Transverse colon (tissue), 4 donors: ENCODE measurements around the gene DISC1. TPM values are rescaled to one million over a fixed set of nuclear protein-coding genes. Genes with fewer than 3 reads are reported as not detected.

Experiments used
- DNase-seq: peaks from one replicate; pipeline ENCODE4 v3.0.0-alpha.2; 2019
- H3K27ac ChIP-seq, 4 donors: fragments of 200-600 bp; sonication (generic); 2 replicates each; pipeline ENCODE4 v1.5.1; 2016 to 2018; ENCODE audit warnings: inconsistent platforms in 4 of 4
- H3K27me3 ChIP-seq: fragments of 200-600 bp; sonication (generic); 2 replicates; pipeline ENCODE4 v1.5.1; 2017; ENCODE audit warnings: inconsistent platforms
- H3K36me3 ChIP-seq, 4 donors: fragments of 200-600 bp; sonication (generic); 2 replicates each; pipeline ENCODE4 v1.5.1; 2017 to 2019; ENCODE audit warnings: inconsistent platforms in 4 of 4
- H3K4me1 ChIP-seq, 4 donors: fragments of 200-600 bp; sonication (generic); 2 replicates each; pipeline ENCODE4 v1.5.1; 2017 to 2020; ENCODE audit warnings: inconsistent platforms in 4 of 4
- H3K4me3 ChIP-seq, 4 donors: fragments of 200-600 bp; sonication (generic); 1 replicate in 1 of 4; 2 replicates in 3 of 4; pipeline versions ENCODE4 v1.5.1 to v1.6.1; 2017 to 2019; ENCODE audit warnings: inconsistent platforms in 4 of 4
- H3K9me3 ChIP-seq, 2 donors: fragments of 200-600 bp; sonication (generic); 2 replicates each; pipeline ENCODE4 v1.5.1; 2017 to 2019; ENCODE audit warnings: inconsistent platforms in 2 of 2
- EP300 ChIP-seq: sonication (generic); formaldehyde crosslinking; IDR thresholded peaks from one replicate; pipeline ENCODE4 v1.6.1; 2017; ENCODE audit warnings: antibody characterized with exemption, low read depth
- POLR2A ChIP-seq: fragments of 450-650 bp; IDR thresholded peaks from one replicate; pipeline ENCODE4 v1.6.1; 2016; ENCODE audit warnings: antibody characterized with exemption, mild to moderate bottlenecking, moderate library complexity
- POLR2AphosphoS5 ChIP-seq, 3 donors: sonication (generic); formaldehyde crosslinking; IDR thresholded peaks; one replicate each; pipeline ENCODE4 v1.6.1; 2016; ENCODE audit warnings: antibody characterized with exemption in 3 of 3
- WGBS, 2 donors: methylation state at CpG; one replicate each; pipeline ENCODE4 v1.1.5; 2018; ENCODE audit warnings: low coverage in 1 of 2; 5-methylcytosine and 5-hydroxymethylcytosine counted together
- in situ Hi-C, 4 donors: fragments of 200-750 bp; cut with MboI; loops; one replicate each; pipeline versions ENCODE4 v1.15.0 to v1.15.1; 2017; ENCODE audit warnings: low sequenced_read_pairs in 3 of 4, low pct_ligation_motif_present in 1 of 4, low pct_unique_long_range_greater_than_20kb in 1 of 4
- intact Hi-C: fragments of 100-400 bp; cut with DNase I; formaldehyde crosslinking; loops from one replicate; pipeline ENCODE4 v1.15.1; 2023; ENCODE audit warnings: low total_unique reads
- total RNA-seq, 4 donors: library from RNA; depleted of rRNA; stranded (reverse); fragments of >200 nt; gene quantifications; one replicate each; pipeline ENCODE4 v1.1.0, GENCODE V29; 2016
- TF ChIP-seq, protein P1 (sequence below), 5 experiments: fragments of 200-600 bp in 3 of 5; fragments of 450-650 bp in 2 of 5; sonication (generic) in 3 of 5; IDR thresholded peaks; 1 replicate in 2 of 5; 2 replicates in 3 of 5; pipeline ENCODE4 v1.5.1; 2016 to 2017; ENCODE audit warnings: antibody characterized with exemption in 5 of 5, inconsistent platforms in 3 of 5, mild to moderate bottlenecking in 2 of 5, moderate library complexity in 1 of 5

The DISC1 gene
- total RNA-seq, 4 donors from 2014 or later = 7.8 to 20.3 (median 11.5) TPM

DNA sequence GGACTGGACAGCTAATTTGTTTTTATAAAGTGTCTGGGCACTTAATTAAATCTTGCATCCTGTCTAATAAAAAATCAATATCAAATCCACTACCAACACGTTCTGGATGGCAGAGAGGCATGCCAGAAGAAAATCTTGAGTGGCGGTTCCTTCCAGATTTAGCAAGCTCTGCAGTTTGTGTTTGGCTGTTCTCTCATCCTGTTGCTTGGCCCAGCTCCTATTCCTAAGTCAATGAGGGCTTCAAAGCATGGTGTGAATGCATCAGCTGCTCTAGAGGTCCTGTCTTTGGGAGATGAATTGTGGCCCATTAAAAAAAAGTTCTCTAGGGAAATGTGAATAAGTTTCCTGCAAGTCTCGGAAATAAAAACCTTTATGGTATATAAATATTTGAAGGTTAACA, 90.3 kb downstream of the DISC1 start:
- Histone ChIP-seq H3K4me3 (no peak overlapping the region), H3K36me3 (no peaks in the 10 kb centered on the region), H3K9me3 (no peaks in the 10 kb centered on the region), H3K27ac (no peak overlapping the region), H3K27me3 (no peaks in the 10 kb centered on the region), H3K4me1 (no peaks in the 10 kb centered on the region)
- in situ Hi-C loops = no loop called here
- intact Hi-C loops = no loop called here
- DNase-seq = no peak
- 81 to 100% methylated on average over 1 to 3 of the region's 3 CpGs for WGBS, 2 donors
- TF ChIP-seq, protein P1, sequence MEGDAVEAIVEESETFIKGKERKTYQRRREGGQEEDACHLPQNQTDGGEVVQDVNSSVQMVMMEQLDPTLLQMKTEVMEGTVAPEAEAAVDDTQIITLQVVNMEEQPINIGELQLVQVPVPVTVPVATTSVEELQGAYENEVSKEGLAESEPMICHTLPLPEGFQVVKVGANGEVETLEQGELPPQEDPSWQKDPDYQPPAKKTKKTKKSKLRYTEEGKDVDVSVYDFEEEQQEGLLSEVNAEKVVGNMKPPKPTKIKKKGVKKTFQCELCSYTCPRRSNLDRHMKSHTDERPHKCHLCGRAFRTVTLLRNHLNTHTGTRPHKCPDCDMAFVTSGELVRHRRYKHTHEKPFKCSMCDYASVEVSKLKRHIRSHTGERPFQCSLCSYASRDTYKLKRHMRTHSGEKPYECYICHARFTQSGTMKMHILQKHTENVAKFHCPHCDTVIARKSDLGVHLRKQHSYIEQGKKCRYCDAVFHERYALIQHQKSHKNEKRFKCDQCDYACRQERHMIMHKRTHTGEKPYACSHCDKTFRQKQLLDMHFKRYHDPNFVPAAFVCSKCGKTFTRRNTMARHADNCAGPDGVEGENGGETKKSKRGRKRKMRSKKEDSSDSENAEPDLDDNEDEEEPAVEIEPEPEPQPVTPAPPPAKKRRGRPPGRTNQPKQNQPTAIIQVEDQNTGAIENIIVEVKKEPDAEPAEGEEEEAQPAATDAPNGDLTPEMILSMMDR (IDR thresholded peaks at IDR 0.05) = no peak
- no peak for TF ChIP-seq POLR2AphosphoS5 (IDR thresholded peaks at IDR 0.05)

DNA sequence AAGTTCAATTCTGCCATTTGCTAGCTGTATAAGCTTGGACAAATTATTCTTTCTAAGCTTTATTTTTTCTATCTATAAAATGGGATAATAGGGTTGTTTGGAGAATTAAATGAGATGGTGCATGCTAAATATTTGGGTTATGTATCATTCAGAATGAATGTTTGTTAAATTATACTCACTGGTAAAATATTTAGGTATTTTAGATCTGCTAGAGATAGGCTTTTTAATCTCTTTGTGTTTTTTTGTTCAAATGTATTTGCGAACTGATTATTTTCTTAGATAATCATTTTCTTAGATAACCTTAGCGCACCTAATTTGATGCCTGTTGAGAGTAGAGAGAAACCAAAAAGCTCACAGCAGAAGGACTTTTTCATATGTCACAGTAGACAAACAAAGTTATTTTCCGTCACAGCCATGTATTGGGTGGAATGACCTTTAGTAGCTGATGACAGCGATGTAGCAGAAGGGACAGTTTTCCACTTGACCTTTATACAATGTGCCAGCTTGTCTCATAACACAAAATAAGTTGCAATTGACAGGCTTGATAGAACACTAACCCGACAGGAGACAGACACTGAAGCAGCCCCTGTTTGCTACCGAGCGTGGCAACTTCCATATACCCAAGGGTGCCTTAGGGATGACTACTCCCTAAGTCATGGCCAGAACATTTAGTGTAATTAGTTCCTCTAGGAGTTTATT, 93.0 kb downstream of the DISC1 start:
- in situ Hi-C loops (no loop called here), intact Hi-C loops (no loop called here)
- TF ChIP-seq, protein P1 (IDR thresholded peaks at IDR 0.05) = no peak
- TF ChIP-seq EP300 = no peak
- no peak for TF ChIP-seq POLR2AphosphoS5 (IDR thresholded peaks at IDR 0.05)
- TF ChIP-seq POLR2A = no peak
- Histone ChIP-seq H3K4me3 (no peak overlapping the region), H3K27ac (no peak overlapping the region), H3K27me3 (no peaks in the 10 kb centered on the region), H3K9me3 (no peaks in the 10 kb centered on the region), H3K4me1 (no peaks in the 10 kb centered on the region), H3K36me3 (no peaks in the 10 kb centered on the region)
- 89 to 96% methylated on average over 4 to 7 of the region's 7 CpGs for WGBS, 2 donors
- DNase-seq = no peak

DNA sequence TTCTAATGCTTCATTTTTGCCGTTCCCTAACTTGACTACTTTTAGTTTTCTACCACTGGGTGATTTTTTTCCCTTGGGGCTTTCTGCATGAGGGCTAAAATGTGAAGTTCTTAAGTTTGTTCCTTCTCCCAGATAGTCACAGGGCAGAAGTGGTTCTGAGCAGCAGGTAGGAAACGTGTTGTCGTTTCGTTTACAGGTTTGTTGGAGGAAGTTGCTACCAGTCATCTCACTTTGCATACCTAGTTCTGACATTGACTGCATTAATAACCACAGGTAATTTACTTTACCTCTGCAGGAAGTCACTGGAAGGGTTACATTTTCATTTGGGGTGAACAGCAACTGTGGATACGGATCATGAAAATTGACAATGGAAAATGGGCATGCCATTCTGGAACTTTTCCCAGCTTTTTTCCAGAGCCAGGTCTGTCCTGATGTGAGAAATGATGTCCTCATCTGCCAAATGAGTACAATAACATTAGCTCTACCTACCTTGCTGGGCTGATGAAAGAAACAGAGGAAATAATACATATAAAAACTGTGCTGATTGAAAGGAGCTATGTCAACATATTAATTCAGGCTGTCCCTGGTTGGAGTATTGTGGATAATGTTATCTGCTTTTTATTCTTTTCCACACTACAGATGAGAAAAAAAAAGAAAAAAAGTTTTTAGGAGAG, 94.2 kb downstream of the DISC1 start:
- no peaks in the 10 kb centered on the region for H3K27me3 ChIP-seq
- H3K36me3 ChIP-seq = no peaks in the 10 kb centered on the region
- no peak for DNase-seq
- no peak for TF ChIP-seq EP300
- TF ChIP-seq, protein P1 (IDR thresholded peaks at IDR 0.05) = no peak
- TF ChIP-seq POLR2AphosphoS5 (IDR thresholded peaks at IDR 0.05) = no peak
- no peak for TF ChIP-seq POLR2A
- 79 to 91% methylated on average over 1 to 5 of the region's 5 CpGs for WGBS, 2 donors
- H3K4me1 ChIP-seq = no peaks in the 10 kb centered on the region
- no peak overlapping the region for H3K4me3 ChIP-seq
- intact Hi-C loops = no loop called here
- H3K9me3 ChIP-seq = no peaks in the 10 kb centered on the region
- H3K27ac ChIP-seq = no peak overlapping the region
- in situ Hi-C loops = no loop called here

DNA sequence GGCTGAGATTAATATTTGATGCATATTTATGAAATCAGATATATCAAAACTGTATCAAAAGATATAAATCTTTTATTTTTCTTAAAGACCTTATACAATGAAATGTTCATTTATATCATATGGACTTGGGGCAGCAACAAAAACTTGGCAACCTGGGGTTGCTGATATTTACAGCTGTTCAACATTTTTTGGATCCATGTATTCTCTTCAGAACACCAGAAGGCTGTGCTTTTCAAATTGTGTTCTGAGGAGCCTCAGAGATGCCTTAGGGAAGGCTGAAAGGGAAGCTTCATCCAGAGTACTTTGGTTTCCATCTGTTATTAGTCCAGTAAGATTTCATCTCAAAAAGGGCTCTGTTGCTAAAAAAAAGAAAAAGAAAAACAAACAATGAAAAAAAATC, 94.8 kb downstream of the DISC1 start:
- in situ Hi-C loops (no loop called here), intact Hi-C loops (no loop called here)

More for the DNA sequence above, 94.8 kb downstream of the DISC1 start:
- Histone ChIP-seq H3K9me3 (no peaks in the 10 kb centered on the region), H3K4me1 (no peaks in the 10 kb centered on the region), H3K27me3 (no peaks in the 10 kb centered on the region), H3K27ac (no peak overlapping the region), H3K36me3 (no peaks in the 10 kb centered on the region), H3K4me3 (no peak overlapping the region)
- DNase-seq = no peak
- TF ChIP-seq POLR2AphosphoS5 (IDR thresholded peaks at IDR 0.05) = no peak
- TF ChIP-seq, protein P1 (IDR thresholded peaks at IDR 0.05) = no peak
- no peak for TF ChIP-seq POLR2A
- no peak for TF ChIP-seq EP300
